ENCODE measurements around the gene ASXL3.

The ASXL3 gene

GRCh38 chr18:33577685-33578517 lies at the start of gene ASXL3:
ASXL3 (plus strand) TSS chr18:33578219; CDS start chr18:33578632, 413 bp downstream.
- no peak for DNase-seq

DNA sequence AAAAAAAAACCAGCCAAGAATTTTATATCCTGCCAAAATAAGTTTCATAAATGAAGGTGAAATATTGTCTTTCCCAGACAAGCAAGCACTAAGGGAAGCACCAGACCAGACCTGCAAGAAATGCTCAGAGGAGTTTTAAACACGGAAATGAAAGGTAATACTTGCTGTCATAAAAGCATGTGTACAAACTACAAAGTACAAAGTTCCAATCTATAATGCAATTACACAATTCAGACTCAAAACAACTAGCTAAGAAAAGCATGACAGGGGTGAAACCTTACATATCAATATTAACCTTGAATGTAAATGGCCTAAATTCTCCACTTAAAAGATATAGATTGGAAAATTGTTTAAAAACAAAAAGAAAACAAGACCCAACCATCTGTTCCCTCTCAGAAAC lies 45.0 kb upstream of the ASXL3 start:
- DNase-seq: no peak

- DNase-seq: no peak
Observed at GRCh38 chr18:33536904-33537303, 41.1 kb upstream of the ASXL3 start.

DNA sequence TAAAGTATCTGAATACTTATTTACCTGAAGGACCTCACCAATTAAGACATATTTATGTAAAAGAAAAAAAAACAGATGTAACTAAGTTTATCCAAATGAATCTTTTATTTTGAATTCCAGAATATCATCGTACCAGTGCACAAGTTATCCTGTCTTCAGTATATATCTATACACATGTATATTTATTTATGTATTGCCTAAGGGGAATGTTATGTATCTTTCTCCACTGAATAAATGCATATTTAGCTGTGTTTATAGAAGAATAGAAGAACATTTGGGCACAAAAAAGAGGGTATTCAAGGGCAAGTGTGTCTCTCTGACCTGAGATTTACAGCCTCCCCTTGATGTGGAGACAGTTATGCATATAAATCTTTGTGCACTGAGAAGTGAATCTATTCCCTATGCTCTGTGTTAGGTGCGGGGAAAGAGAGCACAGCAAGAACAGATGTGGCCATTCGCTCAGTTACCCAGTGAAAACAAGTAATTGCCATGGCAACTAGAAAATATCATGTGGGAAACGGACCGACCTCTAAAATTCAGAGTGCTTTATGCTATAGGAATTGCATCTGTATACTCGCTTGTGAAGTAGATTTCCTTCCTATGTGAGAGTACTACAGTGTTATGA lies 39.5 kb upstream of the ASXL3 start:
- no peak for DNase-seq

DNA sequence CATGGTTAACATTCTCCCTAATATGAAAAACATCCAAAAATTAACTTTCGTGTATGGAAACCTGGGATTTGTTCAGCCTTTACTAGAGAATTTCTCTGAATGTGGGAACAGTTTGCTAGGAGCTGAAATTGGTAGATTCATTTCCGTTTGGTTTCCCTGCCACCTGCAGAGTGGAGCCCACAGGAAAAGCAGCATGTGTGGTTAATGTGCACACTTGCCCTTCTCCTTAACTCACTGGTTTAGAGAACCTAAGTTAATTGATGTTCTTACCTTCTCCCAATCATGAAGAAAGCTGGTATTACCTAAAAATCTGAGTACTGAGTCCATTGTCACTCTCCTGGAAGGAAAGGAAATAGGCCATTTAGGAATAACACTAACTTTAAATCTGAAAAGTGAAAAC lies 37.6 kb upstream of the ASXL3 start:
- no peak for DNase-seq

- no peak for DNase-seq
Observed at GRCh38 chr18:33541316-33541715, 36.7 kb upstream of the ASXL3 start.

GRCh38 chr18:33556846-33557245 lies 21.2 kb upstream of the ASXL3 start:
- DNase-seq: no peak

DNA sequence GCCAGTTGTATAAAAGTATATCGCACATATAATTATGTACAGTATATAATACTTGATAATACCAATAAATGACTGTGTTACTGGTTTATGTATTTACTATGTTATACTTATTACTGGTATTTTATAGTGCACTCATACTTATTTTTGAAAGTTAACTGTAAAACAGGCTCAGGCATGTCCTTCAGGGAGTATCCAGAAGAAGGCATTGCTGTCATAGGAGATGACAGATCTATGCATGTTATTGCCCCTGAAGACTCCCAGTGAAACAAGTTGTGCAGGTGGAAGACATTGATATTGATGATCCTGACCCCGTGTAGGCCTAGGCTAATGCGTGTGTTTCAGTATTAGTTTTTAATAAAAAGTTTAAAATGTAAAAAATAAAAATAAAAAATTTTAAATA lies 20.3 kb upstream of the ASXL3 start:
- no peak for DNase-seq

- no peak for DNase-seq
Observed at GRCh38 chr18:33558529-33558928, 19.5 kb upstream of the ASXL3 start.

GRCh38 chr18:33560686-33561370 lies 17.2 kb upstream of the ASXL3 start:
- no peak for DNase-seq

- DNase-seq: no peak
Observed at GRCh38 chr18:33562741-33563140, 15.3 kb upstream of the ASXL3 start.

- DNase-seq: no peak
Observed at GRCh38 chr18:33567705-33568104, 10.3 kb upstream of the ASXL3 start.

DNA sequence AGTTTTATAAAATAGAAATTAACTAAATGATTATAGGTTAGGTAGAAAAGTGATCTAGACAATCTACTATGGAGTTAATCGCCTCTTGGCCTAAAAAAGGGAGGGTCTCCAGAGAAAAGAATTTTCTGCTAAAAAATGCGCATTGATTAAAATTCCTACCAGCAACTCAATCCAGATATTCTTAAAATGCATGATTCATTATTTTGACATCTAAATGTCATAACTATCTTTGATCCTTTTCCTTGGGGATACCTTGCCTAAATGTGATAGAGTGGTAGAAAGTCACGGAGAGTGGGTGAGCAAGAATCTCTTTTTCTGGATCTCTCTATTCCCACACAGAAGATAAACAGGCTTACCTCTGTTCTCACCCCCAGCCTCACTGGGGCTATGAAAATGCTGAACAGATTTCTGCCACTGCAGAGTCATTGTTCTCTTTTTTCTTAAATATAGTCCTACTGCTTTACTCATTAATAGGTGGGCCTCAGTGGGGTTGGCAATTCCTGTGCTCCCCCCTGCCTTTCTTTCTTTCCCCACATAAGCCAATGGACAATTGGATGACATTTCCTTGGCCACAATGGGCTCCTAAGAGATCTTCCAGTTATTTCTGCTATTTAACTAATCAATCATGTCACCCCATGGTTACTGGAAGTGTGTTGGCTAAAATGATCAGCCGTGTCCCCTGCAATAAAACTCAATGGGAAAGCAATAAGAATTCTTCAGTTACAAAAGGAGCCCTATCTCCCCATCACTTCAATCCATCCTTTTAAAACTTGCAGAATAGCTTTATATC lies 5.8 kb upstream of the ASXL3 start:
- no peak for DNase-seq

DNA sequence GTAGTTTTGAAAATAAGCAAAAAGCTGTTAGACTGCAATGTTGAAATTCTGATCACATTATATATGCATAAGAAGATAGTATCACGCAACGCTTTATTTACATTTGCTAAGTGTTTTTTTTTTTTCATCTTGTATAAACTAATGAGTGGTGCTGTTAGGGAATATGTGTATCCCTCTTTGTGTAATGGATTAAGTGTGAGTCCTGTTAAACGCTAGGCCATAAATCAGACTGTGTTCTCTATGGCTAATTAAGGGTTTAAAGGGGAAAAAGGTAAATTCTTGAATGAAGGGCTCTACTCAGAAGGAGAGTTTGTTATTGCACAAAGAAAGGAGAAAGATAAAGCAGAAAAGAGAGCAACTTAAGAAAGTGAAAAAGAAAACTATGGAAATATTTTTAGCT lies 4.8 kb upstream of the ASXL3 start:
- no peak for DNase-seq

GRCh38 chr18:33575451-33575850 lies 2.6 kb upstream of the ASXL3 start:
- DNase-seq: no peak

DNA sequence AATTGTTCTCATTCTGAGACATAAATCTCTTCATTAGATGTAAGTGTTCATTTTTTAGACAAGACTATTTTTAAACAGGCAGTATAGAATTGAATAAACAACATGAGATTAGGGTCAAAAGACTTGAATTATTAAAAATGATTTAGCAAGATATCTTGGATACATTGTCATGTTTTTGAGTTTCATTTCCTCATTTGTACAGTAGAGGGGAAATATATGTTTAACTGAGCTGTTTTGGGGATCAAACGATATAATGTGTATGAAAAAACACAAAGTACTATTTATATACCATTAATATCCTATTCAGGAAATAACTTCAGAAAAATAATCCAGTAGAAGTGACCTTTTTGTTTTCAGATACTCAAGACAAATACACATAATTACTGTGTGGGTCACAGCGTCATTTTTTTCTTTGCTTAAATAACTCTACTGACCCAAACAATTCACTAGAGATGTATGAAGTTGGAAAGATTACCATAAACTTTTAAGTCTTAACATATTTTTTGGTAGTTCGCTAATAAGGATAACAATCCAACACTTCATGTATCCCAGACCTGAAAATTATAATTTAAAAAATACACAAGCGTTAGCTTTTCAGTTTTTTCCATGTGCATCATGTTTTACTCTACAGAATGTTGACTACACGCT lies 896 bp upstream of the ASXL3 start:
- no peak for DNase-seq

- DNase-seq: no peak
Observed at GRCh38 chr18:33578518-33579348, 714 bp downstream of the ASXL3 start.

DNA sequence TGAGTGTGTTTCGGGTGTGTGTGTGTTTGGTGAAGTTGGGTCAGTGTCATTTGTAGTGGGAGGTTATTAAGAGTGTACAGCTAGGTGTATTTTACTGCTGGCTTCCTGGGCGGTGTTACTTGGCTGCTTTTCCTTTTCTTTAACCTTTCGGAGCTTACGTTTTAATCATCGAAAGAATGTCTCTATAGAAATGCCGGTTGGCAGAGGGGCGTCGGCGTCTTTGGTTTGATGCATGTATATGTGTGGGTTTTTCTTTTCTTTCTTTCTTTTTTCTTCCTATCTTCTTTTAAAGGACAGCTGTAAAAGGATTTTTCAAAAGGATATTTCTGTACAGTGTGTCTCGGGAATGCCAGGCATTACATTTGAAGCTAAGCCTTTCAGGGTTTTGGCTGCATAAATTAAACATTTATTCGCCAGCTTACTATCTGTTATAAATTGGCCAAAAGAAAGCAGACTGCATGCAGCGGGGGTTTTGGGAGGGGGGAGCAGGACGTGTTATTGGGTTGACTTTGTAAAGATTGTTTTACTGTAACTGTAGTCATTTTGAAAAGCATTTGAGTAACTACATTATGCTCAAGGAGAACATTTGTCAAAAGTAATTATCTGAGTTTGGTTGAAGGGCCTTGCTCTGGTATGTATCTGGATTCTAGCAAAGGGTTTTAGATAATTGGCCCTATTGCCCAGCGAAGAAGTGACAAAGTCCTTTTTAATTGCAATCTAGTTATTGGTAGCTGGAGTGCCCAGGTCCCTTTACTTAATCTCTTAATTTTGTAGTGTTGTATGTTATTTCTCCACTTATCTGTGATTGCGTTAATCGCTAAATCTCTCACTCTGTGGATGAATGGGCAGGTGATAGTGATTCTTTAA lies 1.6 kb downstream of the ASXL3 start:
- DNase-seq: no peak

- no peak for DNase-seq
Observed at GRCh38 chr18:33580546-33580945, 2.5 kb downstream of the ASXL3 start.

DNA sequence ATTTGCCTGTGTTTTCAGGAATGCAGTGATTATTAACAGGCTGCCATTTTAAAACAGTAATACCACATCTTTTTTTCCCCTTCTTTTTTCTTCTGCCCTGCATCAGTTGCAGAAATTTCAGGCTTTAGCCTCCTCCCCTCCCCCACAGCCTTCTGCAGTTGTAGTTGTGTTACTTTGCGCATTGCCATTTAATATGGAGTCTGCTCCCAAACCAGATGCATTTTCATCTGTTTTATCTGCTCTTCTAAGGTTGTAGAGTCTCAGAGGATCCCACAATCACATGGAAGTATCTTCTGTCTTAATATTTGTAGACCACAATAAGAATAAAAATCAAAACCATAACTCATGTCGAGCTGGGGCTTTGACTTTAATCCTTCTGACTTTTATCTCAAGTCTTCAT lies 3.8 kb downstream of the ASXL3 start:
- DNase-seq: no peak

- no peak for DNase-seq
Observed at GRCh38 chr18:33583901-33584300, 5.9 kb downstream of the ASXL3 start.

Measured in NK-92 treated with Interleukin-12 subunit alpha and Interleukin-12 subunit beta, amount 100 ng/mL, for 24 hours (cell line).